IMR-90 (cell line): ENCODE data around the gene SPRR1B. TPM values are rescaled to one million over a fixed set of nuclear protein-coding genes. Genes with fewer than 3 reads are reported as not detected.

Source experiments
- ATAC-seq: fragments of 200-7000 bp; cut with Tn5 transposase; 2 replicates; pipeline ENCODE4 v1.9.1; 2020; ENCODE audit warnings: low read depth, mild to moderate bottlenecking, moderate library complexity
- BruUV-seq: library from RNA; stranded (reverse); fragments of 400-500 nt; replicated peaks from 2 replicates; lab custom pipeline; 2021; lab: Mats Ljungman, UMichigan
- CTCF ChIA-PET: fragments of 300-600 bp; formaldehyde crosslinking; extraction: SDS; loops from one replicate; lab custom pipeline; 2021; ENCODE audit warnings: antibody characterized with exemption; lab: Yijun Ruan, JAX
- POLR2A ChIA-PET: fragments of 300-600 bp; sonication (Branson Sonifier 250); formaldehyde crosslinking; loops from one replicate; lab custom pipeline; 2022; ENCODE audit warnings: antibody characterized with exemption; ENCODE audit not compliant: unreplicated experiment; lab: Charles Lee
- DNase-seq: peaks from one replicate; pipeline ENCODE4 v3.0.0; 2013
- H2AFZ ChIP-seq: replicated peaks from 2 replicates; pipeline ENCODE3; 2013; ENCODE audit warnings: low read length, mild to moderate bottlenecking; ENCODE audit not compliant: poor library complexity
- H2AK5ac ChIP-seq: 2 replicates; pipeline ENCODE4 v1.6.1; 2013; ENCODE audit warnings: low read depth, low read length, inconsistent platforms
- H2AK9ac ChIP-seq: replicated peaks from 2 replicates; pipeline ENCODE3; 2013; ENCODE audit warnings: mild to moderate bottlenecking, low read depth, low read length, moderate library complexity; ENCODE audit not compliant: poor library complexity
- H2BK120ac ChIP-seq: 2 replicates; pipeline ENCODE4 v1.6.1; 2013; ENCODE audit warnings: low read depth, low read length, inconsistent platforms
- H2BK15ac ChIP-seq: 3 replicates; pipeline ENCODE4 v1.6.1; 2013; ENCODE audit warnings: low read depth, low read length, inconsistent platforms
- H2BK20ac ChIP-seq: 2 replicates; pipeline ENCODE4 v1.6.1; 2013; ENCODE audit warnings: low read depth, mild to moderate bottlenecking, inconsistent platforms, low read length, moderate library complexity
- H2BK5ac ChIP-seq: 2 replicates; pipeline ENCODE4 v1.6.1; 2013; ENCODE audit warnings: mild to moderate bottlenecking, low read depth, low read length, inconsistent platforms; ENCODE audit not compliant: poor library complexity, severe bottlenecking
- H3K14ac ChIP-seq: replicated peaks from 2 replicates; pipeline ENCODE4 v1.6.1; 2013; ENCODE audit warnings: low read depth, low read length, inconsistent platforms
- H3K18ac ChIP-seq: 2 replicates; pipeline ENCODE4 v1.6.1; 2013; ENCODE audit warnings: low read depth, low read length, control low read depth
- H3K23ac ChIP-seq: 2 replicates; pipeline ENCODE4 v1.6.1; 2013; ENCODE audit warnings: low read depth, low read length, inconsistent platforms
- H3K27ac ChIP-seq: 2 replicates; pipeline ENCODE4 v1.5.1; 2013; ENCODE audit warnings: mild to moderate bottlenecking, control low read depth, low read length; ENCODE audit not compliant: insufficient read depth
- H3K27me3 ChIP-seq: 2 replicates; pipeline ENCODE4 v1.6.1; 2013; ENCODE audit warnings: low read length; ENCODE audit not compliant: control insufficient read depth, insufficient read depth
- H3K36me3 ChIP-seq: 2 replicates; pipeline ENCODE4 v1.6.1; 2013; ENCODE audit warnings: low read length, mixed read lengths; ENCODE audit not compliant: control insufficient read depth, insufficient read depth
- H3K4ac ChIP-seq: 2 replicates; pipeline ENCODE4 v1.6.1; 2013; ENCODE audit warnings: low read depth, low read length, inconsistent platforms
- H3K4me1 ChIP-seq: 2 replicates; pipeline ENCODE4 v1.6.1; 2013; ENCODE audit warnings: low read length, mixed read lengths; ENCODE audit not compliant: control insufficient read depth, insufficient read depth
- H3K4me2 ChIP-seq: 2 replicates; pipeline ENCODE4 v1.6.1; 2013; ENCODE audit warnings: low read depth, mild to moderate bottlenecking, control low read depth, low read length, moderate library complexity
- H3K4me3 ChIP-seq: 2 replicates; pipeline ENCODE4 v1.5.1; 2013; ENCODE audit warnings: low read depth, mild to moderate bottlenecking, control low read depth, low read length, moderate library complexity; ENCODE audit not compliant: insufficient read depth
- H3K56ac ChIP-seq: 2 replicates; pipeline ENCODE4 v1.6.1; 2013; ENCODE audit warnings: low read length, inconsistent platforms; ENCODE audit not compliant: insufficient read depth; ENCODE audit errors: extremely low read depth
- H3K79me1 ChIP-seq, 2 experiments: 2 replicates each; pipeline ENCODE4 v1.6.1; 2013; ENCODE audit warnings: low read length in 2 of 2, inconsistent platforms in 1 of 2, low read depth in 1 of 2
- H3K9ac ChIP-seq: 2 replicates; pipeline ENCODE4 v1.6.1; 2013; ENCODE audit warnings: low read depth, low read length, control low read depth
- H3K9me1 ChIP-seq: 2 replicates; pipeline ENCODE4 v1.6.1; 2013; ENCODE audit warnings: low read length, inconsistent platforms; ENCODE audit not compliant: insufficient read depth
- H3K9me3 ChIP-seq: 2 replicates; pipeline ENCODE4 v1.6.1; 2013; ENCODE audit warnings: low read length; ENCODE audit not compliant: control insufficient read depth, insufficient read depth
- H4K20me1 ChIP-seq: 2 replicates; pipeline ENCODE4 v1.6.1; 2013; ENCODE audit warnings: low read length, inconsistent platforms; ENCODE audit not compliant: insufficient read depth
- H4K5ac ChIP-seq: 2 replicates; pipeline ENCODE4 v1.6.1; 2013; ENCODE audit warnings: mild to moderate bottlenecking, low read depth, low read length, control low read depth
- H4K8ac ChIP-seq, 2 experiments: 2 replicates each; pipeline ENCODE4 v1.6.1; 2013; ENCODE audit warnings: low read depth in 2 of 2, low read length in 2 of 2, control low read depth in 1 of 2, inconsistent platforms in 1 of 2
- H4K91ac ChIP-seq: 2 replicates; pipeline ENCODE4 v1.6.1; 2013; ENCODE audit warnings: low read depth, low read length, inconsistent platforms; ENCODE audit not compliant: insufficient read depth
- CHD1 ChIP-seq: IDR thresholded peaks from 2 replicates; pipeline ENCODE4 v1.6.1; 2012; ENCODE audit warnings: low read depth, low read length, improper control_type of control experiment
- FOS ChIP-seq: fragments of 150-350 bp; IDR thresholded peaks from 2 replicates; pipeline ENCODE4 v1.6.1; 2016; ENCODE audit warnings: low read depth, low read length
- MAFK ChIP-seq: IDR thresholded peaks from 2 replicates; pipeline ENCODE4 v1.6.1; 2012; ENCODE audit warnings: low read depth, low read length, improper control_type of control experiment
- MXI1 ChIP-seq: IDR thresholded peaks from 2 replicates; pipeline ENCODE4 v1.6.1; 2012; ENCODE audit warnings: low read depth, mild to moderate bottlenecking, low read length, moderate library complexity, borderline replicate concordance
- NFE2L2 ChIP-seq: fragments of 150-350 bp; IDR thresholded peaks from 2 replicates; pipeline ENCODE4 v1.6.1; 2016; ENCODE audit warnings: low read depth, mild to moderate bottlenecking, low read length
- POLR2A ChIP-seq: IDR thresholded peaks from 2 replicates; pipeline ENCODE4 v1.6.1; 2012; ENCODE audit warnings: mild to moderate bottlenecking, low read depth, low read length
- RAD21 ChIP-seq: IDR thresholded peaks from 2 replicates; pipeline ENCODE4 v1.6.1; 2012; ENCODE audit warnings: low read length, improper control_type of control experiment
- RFX5 ChIP-seq: IDR thresholded peaks from 2 replicates; pipeline ENCODE4 v1.8.0; 2012; ENCODE audit warnings: low read depth, mild to moderate bottlenecking, low read length, moderate library complexity
- SMC3 ChIP-seq: fragments of 150-350 bp; IDR thresholded peaks from 2 replicates; pipeline ENCODE4 v1.6.1; 2016; ENCODE audit warnings: low read depth, mild to moderate bottlenecking, antibody characterized with exemption, low read length, moderate library complexity
- dilution Hi-C: fragments of 300-500 bp; cut with HindIII; formaldehyde crosslinking; loops from one replicate; pipeline ENCODE4 v1.14.3; 2018; ENCODE audit warnings: low sequenced_read_pairs; ENCODE audit not compliant: unreplicated experiment
- in situ Hi-C: fragments of 300-500 bp; cut with MboI; formaldehyde crosslinking; loops from 3 replicates; pipeline ENCODE4 v1.14.3; 2019; ENCODE audit warnings: low sequenced_read_pairs, inconsistent platforms, mixed read lengths
- intact Hi-C: fragments of 100-400 bp; cut with micrococcal nuclease; formaldehyde crosslinking; loops from 2 replicates; pipeline ENCODE4 v1.10.0; 2022
- polyA plus RNA-seq, 3 experiments: library from polyadenylated mRNA; depleted of rRNA; stranded (reverse); fragments of >200 nt; gene quantifications; 2 replicates each; pipeline ENCODE4 v1.2.3, GENCODE V29; 2012; ENCODE audit warnings: low replicate concordance in 1 of 3
- total RNA-seq: library from RNA; depleted of rRNA; stranded (reverse); fragments of >200 nt; gene quantifications from 2 replicates; pipeline ENCODE4 v1.2.3, GENCODE V29; 2012
- TF ChIP-seq, protein P1 (sequence below): fragments of 150-350 bp; IDR thresholded peaks from 2 replicates; pipeline ENCODE4 v1.6.1; 2017; ENCODE audit warnings: mild to moderate bottlenecking, antibody characterized with exemption, low read length, low read depth
- TF ChIP-seq, protein P2 (sequence below): fragments of 150-350 bp; IDR thresholded peaks from 2 replicates; pipeline ENCODE4 v1.6.1; 2016; ENCODE audit warnings: low read depth, mild to moderate bottlenecking, low read length, moderate library complexity, borderline replicate concordance

SPRR1B gene
- total and polyA plus RNA-seq, 2 of the 4 experiments (the other 2 are of a cell fraction) = not detected

DNA sequence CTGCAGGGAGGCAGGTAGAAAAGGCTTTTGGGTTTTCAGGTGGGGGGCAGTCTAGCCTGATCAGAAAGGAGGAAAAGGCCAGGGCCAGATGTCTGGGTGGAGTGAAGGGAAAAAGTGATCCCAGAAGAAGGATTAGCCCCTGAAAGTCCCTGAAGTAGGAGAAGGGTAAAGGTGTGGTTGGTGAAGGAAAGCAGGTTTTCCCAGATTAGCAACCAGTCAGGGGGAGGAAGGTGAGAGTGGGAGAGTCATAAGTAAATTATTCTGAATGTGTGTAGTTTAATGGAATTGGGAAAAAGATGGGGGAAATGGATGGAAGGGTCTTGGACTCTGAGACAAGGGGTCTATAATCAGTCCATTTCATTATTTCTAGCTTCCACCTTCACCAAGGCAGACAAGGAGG is 47.8 kb upstream of the SPRR1B start:
- H3K79me1 ChIP-seq = no peaks in the 10 kb centered on the region
- dilution Hi-C loops = no loop called here

More for the DNA sequence above, 47.8 kb upstream of the SPRR1B start:
- BruUV-seq = no TSS peak
- TF ChIP-seq RFX5 = no peak
- TF ChIP-seq MXI1 = no peak
- TF ChIP-seq, protein P1, sequence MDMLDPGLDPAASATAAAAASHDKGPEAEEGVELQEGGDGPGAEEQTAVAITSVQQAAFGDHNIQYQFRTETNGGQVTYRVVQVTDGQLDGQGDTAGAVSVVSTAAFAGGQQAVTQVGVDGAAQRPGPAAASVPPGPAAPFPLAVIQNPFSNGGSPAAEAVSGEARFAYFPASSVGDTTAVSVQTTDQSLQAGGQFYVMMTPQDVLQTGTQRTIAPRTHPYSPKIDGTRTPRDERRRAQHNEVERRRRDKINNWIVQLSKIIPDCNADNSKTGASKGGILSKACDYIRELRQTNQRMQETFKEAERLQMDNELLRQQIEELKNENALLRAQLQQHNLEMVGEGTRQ = no peak
- TF ChIP-seq CHD1 = no peak
- no peak for TF ChIP-seq FOS
- TF ChIP-seq RAD21 = no peak
- TF ChIP-seq MAFK = no peak
- no peak for TF ChIP-seq NFE2L2
- TF ChIP-seq SMC3 = no peak
- TF ChIP-seq POLR2A = no peak
- TF ChIP-seq, protein P2, sequence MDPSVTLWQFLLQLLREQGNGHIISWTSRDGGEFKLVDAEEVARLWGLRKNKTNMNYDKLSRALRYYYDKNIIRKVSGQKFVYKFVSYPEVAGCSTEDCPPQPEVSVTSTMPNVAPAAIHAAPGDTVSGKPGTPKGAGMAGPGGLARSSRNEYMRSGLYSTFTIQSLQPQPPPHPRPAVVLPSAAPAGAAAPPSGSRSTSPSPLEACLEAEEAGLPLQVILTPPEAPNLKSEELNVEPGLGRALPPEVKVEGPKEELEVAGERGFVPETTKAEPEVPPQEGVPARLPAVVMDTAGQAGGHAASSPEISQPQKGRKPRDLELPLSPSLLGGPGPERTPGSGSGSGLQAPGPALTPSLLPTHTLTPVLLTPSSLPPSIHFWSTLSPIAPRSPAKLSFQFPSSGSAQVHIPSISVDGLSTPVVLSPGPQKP = no peak
- H4K91ac ChIP-seq = no peak overlapping the region
- no peaks in the 10 kb centered on the region for H4K20me1 ChIP-seq
- H3K9me3 ChIP-seq = no peaks in the 10 kb centered on the region
- H2BK20ac ChIP-seq = no peak overlapping the region
- H3K9me1 ChIP-seq = no peaks in the 10 kb centered on the region
- no peak overlapping the region for H2AFZ ChIP-seq
- in situ Hi-C loops = no loop called here
- DNase-seq (no peak), ATAC-seq (no peak)
- no peak overlapping the region for H2BK120ac ChIP-seq
- no peak overlapping the region for H3K27ac ChIP-seq
- H3K4me3 ChIP-seq = no peak overlapping the region
- H2AK5ac ChIP-seq = no peak overlapping the region
- intact Hi-C loops = no loop called here
- H3K4me2 ChIP-seq = no peak overlapping the region
- no peak overlapping the region for H2BK5ac ChIP-seq
- POLR2A ChIA-PET = no interaction called here
- no peak overlapping the region for H3K56ac ChIP-seq
- H2BK15ac ChIP-seq = no peak overlapping the region
- no peaks in the 10 kb centered on the region for H3K36me3 ChIP-seq
- H3K23ac ChIP-seq = no peak overlapping the region
- H3K18ac ChIP-seq = no peak overlapping the region
- H2AK9ac ChIP-seq = no peak overlapping the region
- no peak overlapping the region for H3K4ac ChIP-seq
- H4K8ac ChIP-seq = no peak overlapping the region
- no peaks in the 10 kb centered on the region for H3K27me3 ChIP-seq
- no peak overlapping the region for H4K5ac ChIP-seq
- no peak overlapping the region for H3K9ac ChIP-seq
- CTCF ChIA-PET = interaction anchor here (0.6 kb wide), 1 partner anchor 12 kb away, joined by 3 read pairs; no protein-coding TSS in a partner anchor
- no peak overlapping the region for H3K14ac ChIP-seq
- no peaks in the 10 kb centered on the region for H3K4me1 ChIP-seq
